Measurements from ENCODE around the gene PHTF1.
A peak's percentile ranks its signal among the peaks of the same experiment; 100 is the strongest.

PHTF1 gene

DNA sequence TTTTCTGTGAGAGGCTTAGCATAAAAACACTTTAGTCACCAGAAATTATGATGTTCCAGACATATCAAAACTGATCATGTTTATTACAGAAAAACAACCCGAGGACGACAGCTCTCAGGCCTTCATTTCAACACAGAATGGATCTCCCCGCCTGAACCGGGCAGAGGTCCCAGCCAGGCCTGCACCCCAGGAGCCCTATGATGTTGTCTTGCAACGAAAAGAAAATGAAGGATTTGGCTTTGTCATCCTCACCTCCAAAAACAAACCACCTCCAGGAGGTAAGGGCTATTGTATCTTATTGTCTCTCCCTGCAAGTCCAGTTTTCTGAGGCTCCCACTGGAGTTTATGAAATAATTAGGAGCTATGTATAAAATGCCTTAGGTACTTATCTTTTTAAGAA is 105.5 kb downstream of the PHTF1 start:
- TF ChIP-seq, protein P1, sequence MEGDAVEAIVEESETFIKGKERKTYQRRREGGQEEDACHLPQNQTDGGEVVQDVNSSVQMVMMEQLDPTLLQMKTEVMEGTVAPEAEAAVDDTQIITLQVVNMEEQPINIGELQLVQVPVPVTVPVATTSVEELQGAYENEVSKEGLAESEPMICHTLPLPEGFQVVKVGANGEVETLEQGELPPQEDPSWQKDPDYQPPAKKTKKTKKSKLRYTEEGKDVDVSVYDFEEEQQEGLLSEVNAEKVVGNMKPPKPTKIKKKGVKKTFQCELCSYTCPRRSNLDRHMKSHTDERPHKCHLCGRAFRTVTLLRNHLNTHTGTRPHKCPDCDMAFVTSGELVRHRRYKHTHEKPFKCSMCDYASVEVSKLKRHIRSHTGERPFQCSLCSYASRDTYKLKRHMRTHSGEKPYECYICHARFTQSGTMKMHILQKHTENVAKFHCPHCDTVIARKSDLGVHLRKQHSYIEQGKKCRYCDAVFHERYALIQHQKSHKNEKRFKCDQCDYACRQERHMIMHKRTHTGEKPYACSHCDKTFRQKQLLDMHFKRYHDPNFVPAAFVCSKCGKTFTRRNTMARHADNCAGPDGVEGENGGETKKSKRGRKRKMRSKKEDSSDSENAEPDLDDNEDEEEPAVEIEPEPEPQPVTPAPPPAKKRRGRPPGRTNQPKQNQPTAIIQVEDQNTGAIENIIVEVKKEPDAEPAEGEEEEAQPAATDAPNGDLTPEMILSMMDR (IDR thresholded peaks at IDR 0.05; ENCODE audit: poor library complexity, severe bottlenecking): no peak
- H3K27ac ChIP-seq (ENCODE audit: poor library complexity, severe bottlenecking): no peak overlapping the region
- no peak for ATAC-seq (ENCODE audit: low read depth)

DNA sequence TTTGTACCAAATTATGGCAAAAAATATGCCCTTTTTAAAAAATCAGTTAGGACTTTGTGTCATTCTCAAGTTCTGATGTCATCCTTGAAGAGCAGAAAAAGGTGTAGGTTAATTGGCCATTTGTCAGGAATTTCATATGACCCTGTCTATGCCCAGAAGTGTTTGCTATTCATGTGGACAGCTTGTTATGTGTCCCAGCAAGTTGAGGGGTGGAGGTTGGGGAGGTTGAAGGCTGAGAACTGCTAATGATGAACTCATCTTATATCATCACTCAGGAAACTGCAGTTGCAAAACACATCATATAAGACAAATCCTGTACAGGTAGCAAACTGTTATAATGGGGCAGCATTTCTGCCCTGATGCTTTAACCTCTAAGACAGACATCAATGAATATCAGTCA is 106.5 kb downstream of the PHTF1 start:
- no peak overlapping the region for H3K4me3 ChIP-seq (ENCODE audit: severe bottlenecking)
- DNase-seq (ENCODE audit: low spot score) (peak; percentile 62), ATAC-seq (ENCODE audit: low read depth) (peak; percentile 97)
- peaks cover 9% of the 10 kb centered on the region for H3K4me1 ChIP-seq (ENCODE audit: insufficient read depth, poor library complexity, severe bottlenecking)
- peaks cover 10% of the 10 kb centered on the region; the same call in 1 of the 2 replicates for H3K36me3 ChIP-seq (ENCODE audit: low read depth)
- TF ChIP-seq, protein P1 (IDR thresholded peaks at IDR 0.05; ENCODE audit: poor library complexity, severe bottlenecking): no peak
- H3K9me3 ChIP-seq (ENCODE audit: severe bottlenecking): no peaks in the 10 kb centered on the region
- H3K27ac ChIP-seq (ENCODE audit: poor library complexity, severe bottlenecking): peak overlapping the region; percentile 50
- H3K27me3 ChIP-seq (ENCODE audit: insufficient read depth, poor library complexity, severe bottlenecking): no peaks in the 10 kb centered on the region

More for the DNA sequence above, 105.5 kb downstream of the PHTF1 start:
- Histone ChIP-seq H3K9me3 (ENCODE audit: severe bottlenecking) (no peaks in the 10 kb centered on the region), H3K36me3 (ENCODE audit: low read depth) (peaks cover 10% of the 10 kb centered on the region; the same call in 1 of the 2 replicates), H3K4me3 (ENCODE audit: severe bottlenecking) (no peak overlapping the region), H3K4me1 (ENCODE audit: insufficient read depth, poor library complexity, severe bottlenecking) (peaks cover 9% of the 10 kb centered on the region), H3K27me3 (ENCODE audit: insufficient read depth, poor library complexity, severe bottlenecking) (no peaks in the 10 kb centered on the region)
- DNase-seq (ENCODE audit: low spot score): no peak

DNA sequence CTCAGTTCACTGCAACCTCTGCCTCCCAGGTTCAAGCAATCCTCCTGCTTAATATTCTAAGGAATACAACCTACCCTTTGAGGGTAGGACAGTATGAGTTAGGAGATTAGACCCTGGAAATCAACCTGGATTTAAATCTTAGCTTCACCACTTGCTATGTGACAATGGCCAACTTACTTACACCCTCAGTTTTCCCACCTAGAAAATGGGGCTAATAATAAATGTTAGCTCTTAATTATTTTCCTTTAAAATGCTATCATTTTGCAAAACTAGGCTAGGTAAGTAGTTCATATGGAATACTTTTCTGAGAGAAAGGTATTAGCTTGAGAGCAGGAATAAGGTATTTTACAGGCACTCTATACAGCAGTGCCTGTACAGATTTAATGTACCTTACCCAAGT is 110.8 kb downstream of the PHTF1 start:
- H3K4me3 ChIP-seq (ENCODE audit: severe bottlenecking): no peak overlapping the region
- no peaks in the 10 kb centered on the region for H3K27me3 ChIP-seq (ENCODE audit: insufficient read depth, poor library complexity, severe bottlenecking)
- peaks cover 9% of the 10 kb centered on the region for H3K4me1 ChIP-seq (ENCODE audit: insufficient read depth, poor library complexity, severe bottlenecking)
- H3K36me3 ChIP-seq (ENCODE audit: low read depth): no peaks in the 10 kb centered on the region
- TF ChIP-seq, protein P1 (IDR thresholded peaks at IDR 0.05; ENCODE audit: poor library complexity, severe bottlenecking): no peak
- DNase-seq (ENCODE audit: low spot score) (no peak), ATAC-seq (ENCODE audit: low read depth) (no peak)
- H3K27ac ChIP-seq (ENCODE audit: poor library complexity, severe bottlenecking): no peak overlapping the region
- no peaks in the 10 kb centered on the region for H3K9me3 ChIP-seq (ENCODE audit: severe bottlenecking)

DNA sequence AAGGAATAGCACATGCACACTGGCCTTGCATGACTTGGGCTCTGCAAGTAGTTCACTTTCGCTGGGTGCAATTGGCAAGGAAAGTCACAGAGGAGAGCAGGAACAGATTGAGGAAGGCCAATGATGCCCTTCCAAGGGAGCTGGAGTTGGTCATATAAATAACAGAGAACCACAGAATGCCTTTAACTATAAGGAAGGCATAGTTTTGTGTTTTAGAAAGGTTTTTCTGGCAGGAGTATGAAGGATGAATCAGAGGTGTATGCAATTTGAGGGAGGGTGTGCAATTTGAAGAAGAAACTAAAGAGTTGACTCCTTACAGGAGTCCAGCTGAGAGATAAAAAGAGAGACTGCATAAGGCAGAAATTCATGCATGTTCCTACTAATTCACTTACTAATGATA is 112.1 kb downstream of the PHTF1 start:
- Histone ChIP-seq H3K4me1 (ENCODE audit: insufficient read depth, poor library complexity, severe bottlenecking) (no peaks in the 10 kb centered on the region), H3K36me3 (ENCODE audit: low read depth) (no peaks in the 10 kb centered on the region), H3K27ac (ENCODE audit: poor library complexity, severe bottlenecking) (no peak overlapping the region), H3K27me3 (ENCODE audit: insufficient read depth, poor library complexity, severe bottlenecking) (no peaks in the 10 kb centered on the region), H3K4me3 (ENCODE audit: severe bottlenecking) (no peak overlapping the region), H3K9me3 (ENCODE audit: severe bottlenecking) (no peaks in the 10 kb centered on the region)
- ATAC-seq (ENCODE audit: low read depth): no peak
- TF ChIP-seq, protein P1 (IDR thresholded peaks at IDR 0.05; ENCODE audit: poor library complexity, severe bottlenecking): no peak
- no peak for DNase-seq (ENCODE audit: low spot score)
